Spleen (tissue), 11 donors: ENCODE results near the gene FSTL5. TPM values are rescaled to one million over a fixed set of nuclear protein-coding genes. Genes with fewer than 3 reads are reported as not detected.

ENCODE experiments used
- DNase-seq: peaks from one replicate; pipeline ENCODE4 v3.0.0-alpha.2; 2020
- H3K27ac ChIP-seq, 8 donors: fragments of 200-600 bp; sonication (generic) in 7 of 8; 1 replicate in 4 of 8; 2 replicates in 4 of 8; pipeline versions ENCODE4 v1.5.0 to v1.8.0; 2016 to 2021; ENCODE audit warnings: inconsistent platforms in 4 of 8, mild to moderate bottlenecking in 4 of 8, moderate library complexity in 1 of 8
- H3K27me3 ChIP-seq, 7 donors: fragments of 200-600 bp; sonication (generic) in 6 of 7; replicated peaks in 1 of 7; 1 replicate in 4 of 7; 2 replicates in 3 of 7; pipeline versions ENCODE4 v1.5.0 to v1.8.0; 2016 to 2021; ENCODE audit warnings: inconsistent platforms in 3 of 7, mild to moderate bottlenecking in 1 of 7
- H3K36me3 ChIP-seq, 6 donors: fragments of 200-600 bp; sonication (generic) in 5 of 6; 1 replicate in 4 of 6; 2 replicates in 2 of 6; pipeline versions ENCODE4 v1.5.0 to v1.8.0; 2016 to 2021; ENCODE audit warnings: inconsistent platforms in 2 of 6
- H3K4me1 ChIP-seq, 6 donors: fragments of 200-600 bp; sonication (generic) in 5 of 6; 1 replicate in 3 of 6; 2 replicates in 3 of 6; pipeline versions ENCODE4 v1.5.0 to v1.8.0; 2016 to 2021; ENCODE audit warnings: inconsistent platforms in 3 of 6
- H3K4me3 ChIP-seq, 8 donors: fragments of 200-600 bp; sonication (generic) in 7 of 8; 1 replicate in 4 of 8; 2 replicates in 4 of 8; pipeline versions ENCODE4 v1.5.0 to v1.8.0; 2016 to 2021; ENCODE audit warnings: inconsistent platforms in 4 of 8, mild to moderate bottlenecking in 4 of 8, moderate library complexity in 2 of 8
- H3K9me3 ChIP-seq, 8 donors: fragments of 200-600 bp; sonication (generic) in 7 of 8; 1 replicate in 4 of 8; 2 replicates in 4 of 8; pipeline versions ENCODE4 v1.5.0 to v1.8.0; 2016 to 2021; ENCODE audit warnings: inconsistent platforms in 4 of 8
- POLR2A ChIP-seq, 3 donors: fragments of 450-650 bp; IDR thresholded peaks; one replicate each; pipeline ENCODE4 v1.5.1; 2017; ENCODE audit warnings: antibody characterized with exemption in 3 of 3, mild to moderate bottlenecking in 1 of 3
- POLR2AphosphoS5 ChIP-seq, 3 donors: sonication (generic); formaldehyde crosslinking; IDR thresholded peaks; one replicate each; pipeline ENCODE4 v1.5.1; 2017; ENCODE audit warnings: antibody characterized with exemption in 3 of 3
- WGBS, 5 donors: extraction: QIAGEN DNeasy Blood & Tissue Kit in 3 of 5; methylation state at CpG; one replicate each; pipeline versions ENCODE4 v1.1.5 to v1.1.7; 2013 to 2018; 5-methylcytosine and 5-hydroxymethylcytosine counted together
- intact Hi-C: fragments of 100-400 bp; cut with DNase I; formaldehyde crosslinking; loops from one replicate; pipeline ENCODE4 v1.15.0; 2023; ENCODE audit warnings: low total_unique reads
- polyA plus RNA-seq, 3 donors: library from polyadenylated mRNA; stranded (reverse); fragments of 200-250 nt; gene quantifications; one replicate each; pipeline ENCODE4 v1.2.1, GENCODE V29; 2013
- total RNA-seq, 7 donors: library from RNA; depleted of rRNA in 3 of 7; stranded (reverse); fragments of >200 nt in 3 of 7; fragmentation: NEBNext Ultra II Directional in 4 of 7; extraction: Animal tissue kit (Norgen Biotek cat#: 25700) in 4 of 7; gene quantifications; one replicate each; pipeline versions ENCODE4 v1.1.0 to v1.2.1, GENCODE V29; 2016 to 2021
- TF ChIP-seq, protein P1 (sequence below), 11 experiments: fragments of 200-600 bp in 7 of 11; fragments of 450-650 bp in 4 of 11; sonication (generic) in 4 of 11; IDR thresholded peaks in 8 of 11; conservative IDR thresholded peaks in 3 of 11; 1 replicate in 7 of 11; 2 replicates in 4 of 11; pipeline versions ENCODE4 v1.4.0 to v1.8.0; 2016 to 2021; ENCODE audit warnings: antibody characterized with exemption in 11 of 11, inconsistent platforms in 4 of 11, mild to moderate bottlenecking in 1 of 11
- donor health status: healthy with polysubstance abuse.
- donor health status: DM: no; HTN: no; CAD: no; lungs with moderate emphysema.
- donor health status: DM: no; HTN: no; CAD: no.
- donor health status: Bipolar disorder and iron deficiency.
- donor health status: healthy.
- donor health status: DM: no; HTN: no; CAD: no.
- donor health status: DM: yes; HTN: yes; CAD: no.

Gene FSTL5
- total and polyA plus RNA-seq, 10 donors, result 0.02 TPM; not detected in 9

DNA sequence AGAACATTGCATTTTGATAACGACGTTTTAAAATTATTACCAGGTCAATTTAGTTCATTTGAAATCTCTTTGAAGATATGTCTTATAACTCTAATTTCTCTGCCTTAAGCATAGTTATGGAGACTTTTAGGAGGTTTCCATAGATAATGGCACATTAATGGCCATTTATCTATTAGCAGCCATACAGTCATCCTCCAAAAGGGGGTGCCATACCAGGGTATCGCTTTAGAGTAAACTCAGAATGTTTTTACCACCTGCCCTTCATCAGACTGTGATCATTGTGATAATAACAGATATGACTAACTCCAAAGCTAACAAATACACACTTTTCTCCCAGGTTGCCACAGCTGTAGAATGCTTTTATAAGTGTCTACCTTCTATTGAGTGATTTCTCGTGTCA is 461.5 kb downstream of the FSTL5 start:
- H3K9me3 ChIP-seq, result peaks cover 0 to 5% (median 0%) of the 10 kb centered on the region in 8 donors
- intact Hi-C loops, result no loop called here
- H3K27me3 ChIP-seq, result no peaks in the 10 kb centered on the region
- no peak overlapping the region for H3K27ac ChIP-seq
- no peak overlapping the region for H3K4me3 ChIP-seq
- TF ChIP-seq, protein P1, sequence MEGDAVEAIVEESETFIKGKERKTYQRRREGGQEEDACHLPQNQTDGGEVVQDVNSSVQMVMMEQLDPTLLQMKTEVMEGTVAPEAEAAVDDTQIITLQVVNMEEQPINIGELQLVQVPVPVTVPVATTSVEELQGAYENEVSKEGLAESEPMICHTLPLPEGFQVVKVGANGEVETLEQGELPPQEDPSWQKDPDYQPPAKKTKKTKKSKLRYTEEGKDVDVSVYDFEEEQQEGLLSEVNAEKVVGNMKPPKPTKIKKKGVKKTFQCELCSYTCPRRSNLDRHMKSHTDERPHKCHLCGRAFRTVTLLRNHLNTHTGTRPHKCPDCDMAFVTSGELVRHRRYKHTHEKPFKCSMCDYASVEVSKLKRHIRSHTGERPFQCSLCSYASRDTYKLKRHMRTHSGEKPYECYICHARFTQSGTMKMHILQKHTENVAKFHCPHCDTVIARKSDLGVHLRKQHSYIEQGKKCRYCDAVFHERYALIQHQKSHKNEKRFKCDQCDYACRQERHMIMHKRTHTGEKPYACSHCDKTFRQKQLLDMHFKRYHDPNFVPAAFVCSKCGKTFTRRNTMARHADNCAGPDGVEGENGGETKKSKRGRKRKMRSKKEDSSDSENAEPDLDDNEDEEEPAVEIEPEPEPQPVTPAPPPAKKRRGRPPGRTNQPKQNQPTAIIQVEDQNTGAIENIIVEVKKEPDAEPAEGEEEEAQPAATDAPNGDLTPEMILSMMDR (IDR thresholded peaks at IDR 0.05 in 8 of 11, conservative IDR thresholded peaks at IDR 0.05 in 3 of 11), result no peak
- TF ChIP-seq POLR2A (IDR thresholded peaks at IDR 0.05), result no peak
- DNase-seq, result no peak
- H3K4me1 ChIP-seq, result no peaks in the 10 kb centered on the region
- 79 to 89% (median 83%) methylated on average over 4 of the region's 4 CpGs for WGBS, 5 donors
- H3K36me3 ChIP-seq, result no peaks in the 10 kb centered on the region

DNA sequence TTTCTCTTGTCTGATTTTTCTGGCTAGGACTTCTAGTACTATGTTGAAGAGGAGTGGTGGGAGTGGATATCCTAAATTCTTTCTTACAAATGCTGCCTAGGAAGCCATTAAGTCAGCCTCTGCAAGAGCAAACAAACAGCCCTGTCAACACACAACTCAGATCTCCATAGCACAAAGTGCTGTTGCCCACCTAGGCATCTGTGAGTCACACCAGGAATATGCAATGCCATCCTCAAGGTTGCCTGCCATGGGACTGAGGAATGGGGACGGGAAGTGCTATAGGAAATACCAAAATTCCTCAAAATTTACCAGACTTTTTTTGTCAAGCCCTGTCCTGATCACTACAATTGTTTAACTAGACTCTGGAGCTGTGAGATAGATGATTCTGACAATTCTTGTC is 466.9 kb downstream of the FSTL5 start:
- H3K36me3 ChIP-seq, result no peaks in the 10 kb centered on the region
- no peak overlapping the region for H3K27ac ChIP-seq
- H3K27me3 ChIP-seq, result no peaks in the 10 kb centered on the region
- H3K4me1 ChIP-seq, result no peaks in the 10 kb centered on the region
- no peak for DNase-seq
- TF ChIP-seq POLR2A (IDR thresholded peaks at IDR 0.05) (no peak), POLR2AphosphoS5 (IDR thresholded peaks at IDR 0.05) (no peak)
- TF ChIP-seq, protein P1 (IDR thresholded peaks at IDR 0.05 in 8 of 11, conservative IDR thresholded peaks at IDR 0.05 in 3 of 11), result no peak
- no peak overlapping the region for H3K4me3 ChIP-seq
- 50 to 73% (median 53%) methylated on average over 1 of the region's 1 CpG for WGBS, 5 donors
- intact Hi-C loops, result no loop called here
- peaks cover 0 to 9% (median 0%) of the 10 kb centered on the region in 8 donors for H3K9me3 ChIP-seq

DNA sequence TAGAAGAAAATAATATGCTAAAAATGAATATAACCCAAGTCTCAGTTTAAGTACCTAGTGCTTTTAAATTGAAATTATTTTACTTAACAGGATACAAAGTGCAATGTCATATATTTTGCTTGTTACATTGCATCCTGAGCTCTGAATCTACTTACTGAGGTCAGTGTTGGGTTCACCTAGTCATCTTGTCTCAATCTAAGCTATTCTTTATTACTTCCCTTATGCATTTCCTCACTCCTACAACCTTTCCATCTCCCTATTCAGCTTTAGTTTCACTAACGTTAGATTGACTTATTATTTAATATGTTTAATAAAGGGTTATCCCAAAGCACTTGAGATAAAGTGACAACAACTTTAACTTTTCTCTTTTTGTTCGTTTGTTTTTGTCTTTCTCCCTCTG is 483.7 kb downstream of the FSTL5 start:
- no peak overlapping the region for H3K27ac ChIP-seq
- TF ChIP-seq POLR2A (IDR thresholded peaks at IDR 0.05) (no peak), POLR2AphosphoS5 (IDR thresholded peaks at IDR 0.05) (no peak)
- TF ChIP-seq, protein P1 (IDR thresholded peaks at IDR 0.05 in 8 of 11, conservative IDR thresholded peaks at IDR 0.05 in 3 of 11), result no peak
- intact Hi-C loops, result no loop called here
- H3K4me1 ChIP-seq, result no peaks in the 10 kb centered on the region
- H3K4me3 ChIP-seq, result no peak overlapping the region
- H3K27me3 ChIP-seq, result no peaks in the 10 kb centered on the region
- 9 to 23% (median 16%) methylated on average over 2 of the region's 2 CpGs for WGBS, 5 donors
- no peaks in the 10 kb centered on the region for H3K36me3 ChIP-seq
- H3K9me3 ChIP-seq, result peaks cover 0 to 8% (median 0%) of the 10 kb centered on the region in 8 donors
- no peak for DNase-seq

DNA sequence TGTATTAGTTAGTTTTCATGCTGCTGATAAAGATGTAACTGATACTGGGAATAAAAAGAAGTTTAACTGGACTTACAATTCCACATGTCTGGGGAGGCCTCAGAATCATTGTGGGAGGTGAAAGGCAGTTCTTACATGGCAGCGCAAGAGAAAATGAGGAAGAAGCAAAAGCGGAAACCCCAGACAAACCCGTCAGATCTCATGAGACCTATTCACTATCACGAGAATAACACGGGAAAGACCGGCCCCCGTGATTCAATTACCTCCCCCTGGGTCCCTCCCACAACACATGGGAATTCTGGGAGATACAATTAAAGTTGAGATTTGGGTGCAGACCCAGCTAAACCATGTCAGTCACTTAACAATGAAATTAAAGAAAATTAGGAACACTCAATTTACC is 499.1 kb downstream of the FSTL5 start:
- H3K4me1 ChIP-seq, result no peaks in the 10 kb centered on the region
- TF ChIP-seq, protein P1 (IDR thresholded peaks at IDR 0.05 in 8 of 11, conservative IDR thresholded peaks at IDR 0.05 in 3 of 11), result no peak
- H3K9me3 ChIP-seq, result peaks cover 0 to 8% (median 0%) of the 10 kb centered on the region in 8 donors
- H3K27ac ChIP-seq, result no peak overlapping the region
- intact Hi-C loops, result no loop called here
- H3K36me3 ChIP-seq, result no peaks in the 10 kb centered on the region
- 87 to 92% (median 91%) methylated on average over 7 of the region's 7 CpGs for WGBS, 5 donors
- no peak overlapping the region for H3K4me3 ChIP-seq
- DNase-seq, result no peak
- H3K27me3 ChIP-seq, result no peaks in the 10 kb centered on the region
